GM12801 (cell line): ENCODE data around the gene COL4A6.

Experiments used
- CTCF ChIP-seq: IDR thresholded peaks from one replicate; pipeline ENCODE4 v1.5.1; 2011; ENCODE audit warnings: control low read depth; ENCODE audit not compliant: insufficient read length; ENCODE audit errors: extremely low read depth

COL4A6 gene

GRCh38 chrX:108292053-108292452, 146.2 kb downstream of the COL4A6 start:
- TF ChIP-seq CTCF: no peak

GRCh38 chrX:108285918-108286317, 152.3 kb downstream of the COL4A6 start:
- no peak for TF ChIP-seq CTCF

GRCh38 chrX:108285356-108285755, 152.9 kb downstream of the COL4A6 start:
- TF ChIP-seq CTCF: no peak

- TF ChIP-seq CTCF: no peak
Measured at GRCh38 chrX:108275732-108276131, 162.5 kb downstream of the COL4A6 start.

GRCh38 chrX:108271397-108271787, 166.8 kb downstream of the COL4A6 start:
- TF ChIP-seq CTCF: no peak

GRCh38 chrX:108270739-108271396, 167.4 kb downstream of the COL4A6 start:
- no peak for TF ChIP-seq CTCF

GRCh38 chrX:108270280-108270679, 167.9 kb downstream of the COL4A6 start:
- TF ChIP-seq CTCF: no peak
